IMR-90 (cell line): ENCODE data around the gene FARSB. TPM values are rescaled to one million over a fixed set of nuclear protein-coding genes. Genes with fewer than 3 reads are reported as not detected.

ENCODE experiments used
- ATAC-seq: fragments of 200-7000 bp; cut with Tn5 transposase; 2 replicates; pipeline ENCODE4 v1.9.1; 2020; ENCODE audit warnings: low read depth, mild to moderate bottlenecking, moderate library complexity
- BruUV-seq: library from RNA; stranded (reverse); fragments of 400-500 nt; replicated peaks from 2 replicates; lab custom pipeline; 2021; lab: Mats Ljungman, UMichigan
- CTCF ChIA-PET: fragments of 300-600 bp; formaldehyde crosslinking; extraction: SDS; loops from one replicate; lab custom pipeline; 2021; ENCODE audit warnings: antibody characterized with exemption; lab: Yijun Ruan, JAX
- POLR2A ChIA-PET: fragments of 300-600 bp; sonication (Branson Sonifier 250); formaldehyde crosslinking; loops from one replicate; lab custom pipeline; 2022; ENCODE audit warnings: antibody characterized with exemption; ENCODE audit not compliant: unreplicated experiment; lab: Charles Lee
- DNase-seq: peaks from one replicate; pipeline ENCODE4 v3.0.0; 2013
- H2AFZ ChIP-seq: replicated peaks from 2 replicates; pipeline ENCODE3; 2013; ENCODE audit warnings: low read length, mild to moderate bottlenecking; ENCODE audit not compliant: poor library complexity
- H2AK5ac ChIP-seq: 2 replicates; pipeline ENCODE4 v1.6.1; 2013; ENCODE audit warnings: low read depth, low read length, inconsistent platforms
- H2AK9ac ChIP-seq: replicated peaks from 2 replicates; pipeline ENCODE3; 2013; ENCODE audit warnings: mild to moderate bottlenecking, low read depth, low read length, moderate library complexity; ENCODE audit not compliant: poor library complexity
- H2BK120ac ChIP-seq: 2 replicates; pipeline ENCODE4 v1.6.1; 2013; ENCODE audit warnings: low read depth, low read length, inconsistent platforms
- H2BK15ac ChIP-seq: 3 replicates; pipeline ENCODE4 v1.6.1; 2013; ENCODE audit warnings: low read depth, low read length, inconsistent platforms
- H2BK20ac ChIP-seq: 2 replicates; pipeline ENCODE4 v1.6.1; 2013; ENCODE audit warnings: low read depth, mild to moderate bottlenecking, inconsistent platforms, low read length, moderate library complexity
- H2BK5ac ChIP-seq: 2 replicates; pipeline ENCODE4 v1.6.1; 2013; ENCODE audit warnings: mild to moderate bottlenecking, low read depth, low read length, inconsistent platforms; ENCODE audit not compliant: poor library complexity, severe bottlenecking
- H3K14ac ChIP-seq: replicated peaks from 2 replicates; pipeline ENCODE4 v1.6.1; 2013; ENCODE audit warnings: low read depth, low read length, inconsistent platforms
- H3K18ac ChIP-seq: 2 replicates; pipeline ENCODE4 v1.6.1; 2013; ENCODE audit warnings: low read depth, low read length, control low read depth
- H3K23ac ChIP-seq: 2 replicates; pipeline ENCODE4 v1.6.1; 2013; ENCODE audit warnings: low read depth, low read length, inconsistent platforms
- H3K27ac ChIP-seq: 2 replicates; pipeline ENCODE4 v1.5.1; 2013; ENCODE audit warnings: mild to moderate bottlenecking, control low read depth, low read length; ENCODE audit not compliant: insufficient read depth
- H3K27me3 ChIP-seq: 2 replicates; pipeline ENCODE4 v1.6.1; 2013; ENCODE audit warnings: low read length; ENCODE audit not compliant: control insufficient read depth, insufficient read depth
- H3K36me3 ChIP-seq: 2 replicates; pipeline ENCODE4 v1.6.1; 2013; ENCODE audit warnings: low read length, mixed read lengths; ENCODE audit not compliant: control insufficient read depth, insufficient read depth
- H3K4ac ChIP-seq: 2 replicates; pipeline ENCODE4 v1.6.1; 2013; ENCODE audit warnings: low read depth, low read length, inconsistent platforms
- H3K4me1 ChIP-seq: 2 replicates; pipeline ENCODE4 v1.6.1; 2013; ENCODE audit warnings: low read length, mixed read lengths; ENCODE audit not compliant: control insufficient read depth, insufficient read depth
- H3K4me2 ChIP-seq: 2 replicates; pipeline ENCODE4 v1.6.1; 2013; ENCODE audit warnings: low read depth, mild to moderate bottlenecking, control low read depth, low read length, moderate library complexity
- H3K4me3 ChIP-seq: 2 replicates; pipeline ENCODE4 v1.5.1; 2013; ENCODE audit warnings: low read depth, mild to moderate bottlenecking, control low read depth, low read length, moderate library complexity; ENCODE audit not compliant: insufficient read depth
- H3K56ac ChIP-seq: 2 replicates; pipeline ENCODE4 v1.6.1; 2013; ENCODE audit warnings: low read length, inconsistent platforms; ENCODE audit not compliant: insufficient read depth; ENCODE audit errors: extremely low read depth
- H3K79me1 ChIP-seq, 2 experiments: 2 replicates each; pipeline ENCODE4 v1.6.1; 2013; ENCODE audit warnings: low read length in 2 of 2, inconsistent platforms in 1 of 2, low read depth in 1 of 2
- H3K9ac ChIP-seq: 2 replicates; pipeline ENCODE4 v1.6.1; 2013; ENCODE audit warnings: low read depth, low read length, control low read depth
- H3K9me1 ChIP-seq: 2 replicates; pipeline ENCODE4 v1.6.1; 2013; ENCODE audit warnings: low read length, inconsistent platforms; ENCODE audit not compliant: insufficient read depth
- H3K9me3 ChIP-seq: 2 replicates; pipeline ENCODE4 v1.6.1; 2013; ENCODE audit warnings: low read length; ENCODE audit not compliant: control insufficient read depth, insufficient read depth
- H4K20me1 ChIP-seq: 2 replicates; pipeline ENCODE4 v1.6.1; 2013; ENCODE audit warnings: low read length, inconsistent platforms; ENCODE audit not compliant: insufficient read depth
- H4K5ac ChIP-seq: 2 replicates; pipeline ENCODE4 v1.6.1; 2013; ENCODE audit warnings: mild to moderate bottlenecking, low read depth, low read length, control low read depth
- H4K8ac ChIP-seq, 2 experiments: 2 replicates each; pipeline ENCODE4 v1.6.1; 2013; ENCODE audit warnings: low read depth in 2 of 2, low read length in 2 of 2, control low read depth in 1 of 2, inconsistent platforms in 1 of 2
- H4K91ac ChIP-seq: 2 replicates; pipeline ENCODE4 v1.6.1; 2013; ENCODE audit warnings: low read depth, low read length, inconsistent platforms; ENCODE audit not compliant: insufficient read depth
- BHLHE40 ChIP-seq: fragments of 150-350 bp; IDR thresholded peaks from 2 replicates; pipeline ENCODE4 v1.6.1; 2016; ENCODE audit warnings: mild to moderate bottlenecking, low read depth, low read length
- CEBPB ChIP-seq: IDR thresholded peaks from 2 replicates; pipeline ENCODE4 v1.6.1; 2012; ENCODE audit warnings: low read depth, low read length, improper control_type of control experiment
- CHD1 ChIP-seq: IDR thresholded peaks from 2 replicates; pipeline ENCODE4 v1.6.1; 2012; ENCODE audit warnings: low read depth, low read length, improper control_type of control experiment
- POLR2A ChIP-seq: IDR thresholded peaks from 2 replicates; pipeline ENCODE4 v1.6.1; 2012; ENCODE audit warnings: mild to moderate bottlenecking, low read depth, low read length
- RAD21 ChIP-seq: IDR thresholded peaks from 2 replicates; pipeline ENCODE4 v1.6.1; 2012; ENCODE audit warnings: low read length, improper control_type of control experiment
- RFX5 ChIP-seq: IDR thresholded peaks from 2 replicates; pipeline ENCODE4 v1.8.0; 2012; ENCODE audit warnings: low read depth, mild to moderate bottlenecking, low read length, moderate library complexity
- WGBS, 2 experiments: methylation state at CpG; one replicate each; pipeline versions ENCODE4 v1.1.5 to v1.1.7; 2013; ENCODE audit warnings: missing lambda C conversion rate in 2 of 2; ENCODE audit not compliant: insufficient read length in 1 of 2; ENCODE audit errors: extremely low coverage in 2 of 2; 5-methylcytosine and 5-hydroxymethylcytosine counted together
- dilution Hi-C: fragments of 300-500 bp; cut with HindIII; formaldehyde crosslinking; loops from one replicate; pipeline ENCODE4 v1.14.3; 2018; ENCODE audit warnings: low sequenced_read_pairs; ENCODE audit not compliant: unreplicated experiment
- in situ Hi-C: fragments of 300-500 bp; cut with MboI; formaldehyde crosslinking; loops from 3 replicates; pipeline ENCODE4 v1.14.3; 2019; ENCODE audit warnings: low sequenced_read_pairs, inconsistent platforms, mixed read lengths
- intact Hi-C: fragments of 100-400 bp; cut with micrococcal nuclease; formaldehyde crosslinking; loops from 2 replicates; pipeline ENCODE4 v1.10.0; 2022
- polyA plus RNA-seq, 3 experiments: library from polyadenylated mRNA; depleted of rRNA; stranded (reverse); fragments of >200 nt; gene quantifications; 2 replicates each; pipeline ENCODE4 v1.2.3, GENCODE V29; 2012; ENCODE audit warnings: low replicate concordance in 1 of 3
- total RNA-seq: library from RNA; depleted of rRNA; stranded (reverse); fragments of >200 nt; gene quantifications from 2 replicates; pipeline ENCODE4 v1.2.3, GENCODE V29; 2012

FARSB gene
- total and polyA plus RNA-seq, 2 of the 4 experiments (the other 2 are of a cell fraction): 21.1 to 32.5 TPM

GRCh38 chr2:222701233-222701632 lies 45.3 kb upstream of the FARSB start:
- Histone ChIP-seq H3K4ac (no peak overlapping the region), H3K4me1 (peaks cover 7% of the 10 kb centered on the region), H3K4me2 (no peak overlapping the region), H3K27ac (no peak overlapping the region), H4K20me1 (no peaks in the 10 kb centered on the region), H3K36me3 (no peaks in the 10 kb centered on the region), H4K5ac (no peak overlapping the region), H2BK5ac (no peak overlapping the region), H2AK9ac (no peak overlapping the region), H2AK5ac (no peak overlapping the region), H2BK15ac (no peak overlapping the region), H2BK120ac (no peak overlapping the region), H3K27me3 (no peaks in the 10 kb centered on the region), H3K14ac (no peak overlapping the region), H3K18ac (no peak overlapping the region), H3K9me3 (no peaks in the 10 kb centered on the region), H2BK20ac (no peak overlapping the region), H3K4me3 (no peak overlapping the region), H3K79me1 (no peaks in the 10 kb centered on the region), H4K8ac (no peak overlapping the region), H3K23ac (no peak overlapping the region), H3K9ac (no peak overlapping the region), H3K9me1 (peaks cover 6% of the 10 kb centered on the region), H3K56ac (no peak overlapping the region), H4K91ac (no peak overlapping the region), H2AFZ (no peak overlapping the region)
- ATAC-seq (no peak), DNase-seq (no peak)
- intact Hi-C loops: no loop called here
- ChIA-PET CTCF (interaction anchor here (1.4 kb wide), 1 partner anchor 161 kb away, joined by 3 read pairs; no protein-coding TSS in a partner anchor), POLR2A (no interaction called here)
- BruUV-seq: no TSS peak
- dilution Hi-C loops: no loop called here
- in situ Hi-C loops: no loop called here
- no peak for TF ChIP-seq POLR2A
- TF ChIP-seq CEBPB: no peak
- TF ChIP-seq RFX5: no peak
- TF ChIP-seq CHD1: no peak
- no peak for TF ChIP-seq BHLHE40
- no peak for TF ChIP-seq RAD21
- WGBS, 2 experiments: 100% methylated on average over 1 of the region's 1 CpG; no CpG with 5 or more reads in 1 of the 2 experiments
